GM20000 (cell line): ENCODE data around the gene ADGRD1.
"Not testable (repeated sequence)": the region's sequence is repeated elsewhere in the genome, so short reads cannot be mapped to it uniquely, and the experiment has no call there.

ENCODE experiments used
- DNase-seq: peaks from one replicate; pipeline ENCODE4 v3.0.0; 2012; ENCODE audit warnings: low spot score
- TF ChIP-seq, protein P1 (sequence below): IDR thresholded peaks from 2 replicates; pipeline ENCODE4 v1.5.1; 2012; ENCODE audit warnings: mild to moderate bottlenecking, control low read depth; ENCODE audit errors: extremely low read depth, missing control alignments

Gene ADGRD1

GRCh38 chr12:131124487-131125280 is 171.0 kb downstream of the ADGRD1 start:
- no peak for DNase-seq
- TF ChIP-seq, protein P1, sequence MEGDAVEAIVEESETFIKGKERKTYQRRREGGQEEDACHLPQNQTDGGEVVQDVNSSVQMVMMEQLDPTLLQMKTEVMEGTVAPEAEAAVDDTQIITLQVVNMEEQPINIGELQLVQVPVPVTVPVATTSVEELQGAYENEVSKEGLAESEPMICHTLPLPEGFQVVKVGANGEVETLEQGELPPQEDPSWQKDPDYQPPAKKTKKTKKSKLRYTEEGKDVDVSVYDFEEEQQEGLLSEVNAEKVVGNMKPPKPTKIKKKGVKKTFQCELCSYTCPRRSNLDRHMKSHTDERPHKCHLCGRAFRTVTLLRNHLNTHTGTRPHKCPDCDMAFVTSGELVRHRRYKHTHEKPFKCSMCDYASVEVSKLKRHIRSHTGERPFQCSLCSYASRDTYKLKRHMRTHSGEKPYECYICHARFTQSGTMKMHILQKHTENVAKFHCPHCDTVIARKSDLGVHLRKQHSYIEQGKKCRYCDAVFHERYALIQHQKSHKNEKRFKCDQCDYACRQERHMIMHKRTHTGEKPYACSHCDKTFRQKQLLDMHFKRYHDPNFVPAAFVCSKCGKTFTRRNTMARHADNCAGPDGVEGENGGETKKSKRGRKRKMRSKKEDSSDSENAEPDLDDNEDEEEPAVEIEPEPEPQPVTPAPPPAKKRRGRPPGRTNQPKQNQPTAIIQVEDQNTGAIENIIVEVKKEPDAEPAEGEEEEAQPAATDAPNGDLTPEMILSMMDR: no peak

GRCh38 chr12:131126662-131127173 is 173.0 kb downstream of the ADGRD1 start:
- TF ChIP-seq, protein P1: no peak

GRCh38 chr12:131128556-131128955 is 174.8 kb downstream of the ADGRD1 start:
- no peak for DNase-seq
- TF ChIP-seq, protein P1: no peak

More at GRCh38 chr12:131126662-131127173, 173.0 kb downstream of the ADGRD1 start:
- DNase-seq: no peak

GRCh38 chr12:131128966-131129619 is 175.4 kb downstream of the ADGRD1 start:
- not testable (repeated sequence) for DNase-seq

DNA sequence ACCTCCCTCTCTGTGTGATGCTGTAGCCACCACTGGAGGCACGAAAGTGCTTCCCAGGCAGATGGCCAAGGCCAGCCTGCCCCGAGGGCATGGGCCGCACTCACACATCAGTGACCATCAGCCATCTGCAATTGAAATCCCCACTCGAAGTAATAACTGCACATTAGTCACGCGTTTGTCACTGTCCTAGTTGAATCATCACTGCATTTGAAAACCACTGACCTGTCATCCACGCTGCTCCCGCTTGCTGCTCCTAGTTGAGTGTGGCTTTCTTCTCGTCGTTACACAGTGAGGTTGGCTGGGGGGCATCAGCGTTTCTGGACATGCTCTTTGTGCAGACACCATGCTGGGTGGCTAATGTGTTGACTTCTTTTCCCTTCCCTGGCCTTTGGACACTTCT is 176.1 kb downstream of the ADGRD1 start:
- no peak for DNase-seq
- TF ChIP-seq, protein P1: no peak

- DNase-seq: no peak
- TF ChIP-seq, protein P1: no peak
These were observed 176.7 kb downstream of the ADGRD1 start for GRCh38 chr12:131130311-131130911.

GRCh38 chr12:131131077-131131807 is 177.5 kb downstream of the ADGRD1 start:
- DNase-seq: no peak
- TF ChIP-seq, protein P1: no peak
